DOHH2 (cell line): ENCODE data around the gene CDK3.

Experiments
- CTCF ChIP-seq: fragments of 200-600 bp; sonication (generic); IDR thresholded peaks from one replicate; pipeline ENCODE4 v1.5.1; 2014; ENCODE audit warnings: antibody characterized with exemption, mild to moderate bottlenecking, low read depth, low read length; ENCODE audit not compliant: poor library complexity, severe bottlenecking
- EZH2phosphoT487 ChIP-seq: fragments of 200-600 bp; sonication (generic); IDR thresholded peaks from 2 replicates; pipeline ENCODE4 v1.6.1; 2017; ENCODE audit warnings: borderline replicate concordance, mild to moderate bottlenecking, antibody characterized with exemption, low read length, moderate library complexity, mixed read lengths

GRCh38 chr17:76007131-76007849, 6.6 kb downstream of the CDK3 start:
- no peak for TF ChIP-seq CTCF
- TF ChIP-seq EZH2phosphoT487 = no peak
